Prostate gland (tissue), 2 donors: ENCODE results near the gene PLAC8.
"Not testable (repeated sequence)": the region's sequence is repeated elsewhere in the genome, so short reads cannot be mapped to it uniquely, and the experiment has no call there.

Experiments used
- POLR2AphosphoS5 ChIP-seq: sonication (generic); formaldehyde crosslinking; IDR thresholded peaks from one replicate; pipeline ENCODE4 v1.6.1; 2017; ENCODE audit warnings: antibody characterized with exemption
- TF ChIP-seq, protein P1 (sequence below), 4 experiments: fragments of 200-600 bp in 2 of 4; fragments of 450-650 bp in 2 of 4; sonication (generic) in 2 of 4; IDR thresholded peaks; 1 replicate in 3 of 4; 2 replicates in 1 of 4; pipeline ENCODE4 v1.5.1; 2016 to 2019; ENCODE audit warnings: antibody characterized with exemption in 4 of 4, mild to moderate bottlenecking in 2 of 4, moderate library complexity in 2 of 4

DNA sequence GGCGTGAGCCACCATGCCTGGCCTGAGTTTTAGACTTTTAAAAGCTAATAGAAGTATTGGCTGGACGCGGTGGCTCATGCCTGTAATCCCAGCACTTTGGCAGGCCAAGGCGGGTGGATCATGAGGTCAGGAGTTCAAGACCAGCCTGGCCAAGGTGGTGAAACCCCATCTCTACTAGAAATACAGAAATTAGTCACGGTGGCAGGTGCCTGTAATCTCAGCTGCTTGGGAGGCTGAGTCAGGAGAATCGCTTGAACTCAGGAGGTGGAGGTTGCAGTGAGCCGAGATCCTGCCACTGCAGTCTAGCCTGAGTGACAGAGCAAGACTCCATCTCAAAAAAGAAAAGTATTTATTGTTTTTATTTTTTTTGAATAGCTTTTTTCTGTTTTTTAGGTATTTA lies 39.7 kb downstream of the PLAC8 start:
- TF ChIP-seq, protein P1, sequence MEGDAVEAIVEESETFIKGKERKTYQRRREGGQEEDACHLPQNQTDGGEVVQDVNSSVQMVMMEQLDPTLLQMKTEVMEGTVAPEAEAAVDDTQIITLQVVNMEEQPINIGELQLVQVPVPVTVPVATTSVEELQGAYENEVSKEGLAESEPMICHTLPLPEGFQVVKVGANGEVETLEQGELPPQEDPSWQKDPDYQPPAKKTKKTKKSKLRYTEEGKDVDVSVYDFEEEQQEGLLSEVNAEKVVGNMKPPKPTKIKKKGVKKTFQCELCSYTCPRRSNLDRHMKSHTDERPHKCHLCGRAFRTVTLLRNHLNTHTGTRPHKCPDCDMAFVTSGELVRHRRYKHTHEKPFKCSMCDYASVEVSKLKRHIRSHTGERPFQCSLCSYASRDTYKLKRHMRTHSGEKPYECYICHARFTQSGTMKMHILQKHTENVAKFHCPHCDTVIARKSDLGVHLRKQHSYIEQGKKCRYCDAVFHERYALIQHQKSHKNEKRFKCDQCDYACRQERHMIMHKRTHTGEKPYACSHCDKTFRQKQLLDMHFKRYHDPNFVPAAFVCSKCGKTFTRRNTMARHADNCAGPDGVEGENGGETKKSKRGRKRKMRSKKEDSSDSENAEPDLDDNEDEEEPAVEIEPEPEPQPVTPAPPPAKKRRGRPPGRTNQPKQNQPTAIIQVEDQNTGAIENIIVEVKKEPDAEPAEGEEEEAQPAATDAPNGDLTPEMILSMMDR (IDR thresholded peaks at IDR 0.05): not testable (repeated sequence)
- TF ChIP-seq POLR2AphosphoS5: not testable (repeated sequence)
